D721Med (cell line): Measurements from ENCODE around the gene SWT1.

Experiments
- DNase-seq: peaks from one replicate; pipeline ENCODE4 v3.0.0; 2011; ENCODE audit warnings: low spot score; ENCODE audit not compliant: insufficient read length
- FAIRE-seq: peaks from 2 replicates; lab custom pipeline; 2011; peaks lifted over from hg19 to GRCh38; lab: Jason Lieb, UNC
- TF ChIP-seq, protein P1 (sequence below): IDR thresholded peaks from 2 replicates; pipeline ENCODE4 v1.5.1; 2012; ENCODE audit warnings: mild to moderate bottlenecking, control low read depth; ENCODE audit not compliant: insufficient read depth; ENCODE audit errors: missing control alignments

Gene SWT1

GRCh38 chr1:185156288-185156853, 596 bp upstream of the SWT1 start:
- no peak for FAIRE-seq
- DNase-seq = no peak
- TF ChIP-seq, protein P1, sequence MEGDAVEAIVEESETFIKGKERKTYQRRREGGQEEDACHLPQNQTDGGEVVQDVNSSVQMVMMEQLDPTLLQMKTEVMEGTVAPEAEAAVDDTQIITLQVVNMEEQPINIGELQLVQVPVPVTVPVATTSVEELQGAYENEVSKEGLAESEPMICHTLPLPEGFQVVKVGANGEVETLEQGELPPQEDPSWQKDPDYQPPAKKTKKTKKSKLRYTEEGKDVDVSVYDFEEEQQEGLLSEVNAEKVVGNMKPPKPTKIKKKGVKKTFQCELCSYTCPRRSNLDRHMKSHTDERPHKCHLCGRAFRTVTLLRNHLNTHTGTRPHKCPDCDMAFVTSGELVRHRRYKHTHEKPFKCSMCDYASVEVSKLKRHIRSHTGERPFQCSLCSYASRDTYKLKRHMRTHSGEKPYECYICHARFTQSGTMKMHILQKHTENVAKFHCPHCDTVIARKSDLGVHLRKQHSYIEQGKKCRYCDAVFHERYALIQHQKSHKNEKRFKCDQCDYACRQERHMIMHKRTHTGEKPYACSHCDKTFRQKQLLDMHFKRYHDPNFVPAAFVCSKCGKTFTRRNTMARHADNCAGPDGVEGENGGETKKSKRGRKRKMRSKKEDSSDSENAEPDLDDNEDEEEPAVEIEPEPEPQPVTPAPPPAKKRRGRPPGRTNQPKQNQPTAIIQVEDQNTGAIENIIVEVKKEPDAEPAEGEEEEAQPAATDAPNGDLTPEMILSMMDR = no peak

GRCh38 chr1:185157599-185158412, 839 bp downstream of the SWT1 start:
- FAIRE-seq = no peak
- TF ChIP-seq, protein P1 = no peak
- no peak for DNase-seq

DNA sequence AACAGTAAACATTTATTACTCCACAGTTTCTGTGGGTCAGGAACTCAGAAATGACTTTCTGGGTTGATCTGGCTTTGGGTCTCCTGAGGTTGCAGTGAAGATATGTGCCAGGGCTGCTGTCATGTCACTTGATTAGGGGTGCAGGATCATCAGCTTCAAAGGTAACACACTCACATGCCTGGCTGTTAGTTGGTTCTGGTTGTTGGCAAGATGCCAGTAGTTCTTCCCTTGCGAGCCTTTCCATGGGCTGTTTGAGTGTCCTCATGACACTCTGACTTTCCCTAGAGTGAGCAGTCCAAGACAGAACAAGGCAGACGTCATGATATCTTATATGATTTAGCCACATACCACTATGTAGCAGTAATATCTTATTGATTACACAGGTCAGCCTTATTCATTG, 1.8 kb downstream of the SWT1 start:
- FAIRE-seq = no peak
- no peak for DNase-seq
- TF ChIP-seq, protein P1 = no peak

GRCh38 chr1:185159966-185160365, 3.0 kb downstream of the SWT1 start:
- DNase-seq (no peak), FAIRE-seq (no peak)
- TF ChIP-seq, protein P1 = no peak

DNA sequence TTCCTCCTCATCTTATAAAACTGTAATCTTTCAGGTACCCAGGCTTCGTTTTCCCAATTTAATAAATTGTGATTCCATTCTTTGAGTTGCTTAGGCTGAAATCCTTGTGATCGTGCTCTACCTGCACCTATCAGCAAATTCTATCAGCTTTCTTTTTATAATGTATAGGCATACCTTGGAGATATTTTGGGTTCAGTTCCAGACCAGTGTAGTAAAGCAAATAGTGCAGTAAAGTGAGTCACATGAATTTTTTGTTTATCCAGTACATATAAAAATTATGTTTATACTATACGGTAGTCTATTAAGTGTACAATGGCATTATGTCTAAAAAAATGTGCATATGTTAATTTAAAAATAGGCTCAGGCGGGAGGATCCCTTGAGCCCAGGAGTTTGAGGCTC, 5.5 kb downstream of the SWT1 start:
- FAIRE-seq = no peak
- no peak for DNase-seq
- TF ChIP-seq, protein P1 = no peak

GRCh38 chr1:185166106-185166505, 9.1 kb downstream of the SWT1 start:
- no peak for FAIRE-seq
- TF ChIP-seq, protein P1 = no peak
- DNase-seq = no peak
